GM21717 (cell line): ENCODE results near the gene ZNF679.
"Not testable (repeated sequence)": the region's sequence is repeated elsewhere in the genome, so short reads cannot be mapped to it uniquely, and the experiment has no call there.

Source experiments
- ATAC-seq: cut with Tn5 transposase; IDR thresholded peaks from one replicate; pipeline ENCODE4 v1.9.1; 2021; ENCODE audit warnings: mild to moderate bottlenecking, moderate library complexity; ENCODE audit not compliant: unreplicated experiment

The ZNF679 gene

DNA sequence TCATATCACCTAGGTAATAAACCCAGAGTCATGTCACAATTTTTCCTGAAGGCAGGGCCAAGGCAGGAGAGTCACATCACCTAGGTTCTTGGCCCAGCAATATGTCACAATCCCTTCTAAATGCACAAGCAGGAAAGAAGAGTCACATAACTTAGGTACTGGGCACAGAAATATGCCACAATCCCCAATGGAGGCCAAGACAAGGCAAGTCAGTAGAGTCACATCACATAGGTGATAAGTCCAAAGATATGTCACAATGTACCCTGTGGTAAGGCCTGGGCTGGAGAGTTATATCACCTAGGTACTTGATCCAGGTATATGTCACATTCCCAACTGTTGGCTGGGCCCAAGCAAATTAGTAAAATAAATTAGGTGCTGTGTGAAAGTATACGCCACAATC, at the start of gene ZNF679:
Gene ZNF679 (plus strand): TSS at position 301 of the 400 bp plus-strand sequence. CDS start 20,644 bp downstream, outside the sequence.
- not testable (repeated sequence) for ATAC-seq

DNA sequence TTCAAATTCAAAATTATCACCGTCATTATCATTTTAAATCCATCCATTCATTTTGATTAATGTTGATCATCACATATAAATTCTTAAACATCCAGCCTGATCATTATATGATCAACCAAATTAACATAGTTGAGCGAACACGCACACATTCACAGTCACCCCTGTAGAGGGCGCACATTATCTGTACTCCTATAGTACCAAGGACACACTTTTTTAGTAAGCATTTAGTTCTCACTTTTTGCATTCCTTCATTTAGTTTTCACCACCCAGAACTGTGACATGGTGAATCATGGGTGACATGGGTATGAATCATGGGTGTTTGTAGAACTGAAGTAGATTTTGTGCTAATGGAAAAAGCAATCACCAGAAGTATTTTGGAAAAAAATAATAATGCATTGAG, 47.3 kb upstream of the ZNF679 start:
- no peak for ATAC-seq

DNA sequence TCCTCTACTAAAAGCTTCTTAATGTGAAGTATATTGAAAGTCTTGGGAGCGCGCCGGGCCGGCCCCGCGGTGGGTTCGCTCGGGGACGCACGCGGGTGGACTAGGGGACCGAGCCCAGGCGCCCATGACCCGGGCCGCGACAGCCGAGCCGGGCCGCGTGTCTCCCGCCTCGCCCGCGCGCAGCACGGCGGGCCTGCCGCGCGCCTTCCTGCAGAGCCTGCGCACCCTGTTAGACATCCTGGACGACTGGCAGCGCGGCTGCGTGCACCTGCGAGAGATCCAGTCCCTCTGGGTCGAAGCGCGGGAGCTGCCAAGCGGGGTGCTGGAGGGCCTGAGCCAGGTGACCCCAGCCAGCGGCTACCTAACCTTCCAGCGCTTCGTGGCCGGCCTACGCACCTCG, 46.7 kb upstream of the ZNF679 start:
- ATAC-seq = no peak

- no peak for ATAC-seq
Observed at GRCh38 chr7:64182036-64182790, 46.1 kb upstream of the ZNF679 start.

DNA sequence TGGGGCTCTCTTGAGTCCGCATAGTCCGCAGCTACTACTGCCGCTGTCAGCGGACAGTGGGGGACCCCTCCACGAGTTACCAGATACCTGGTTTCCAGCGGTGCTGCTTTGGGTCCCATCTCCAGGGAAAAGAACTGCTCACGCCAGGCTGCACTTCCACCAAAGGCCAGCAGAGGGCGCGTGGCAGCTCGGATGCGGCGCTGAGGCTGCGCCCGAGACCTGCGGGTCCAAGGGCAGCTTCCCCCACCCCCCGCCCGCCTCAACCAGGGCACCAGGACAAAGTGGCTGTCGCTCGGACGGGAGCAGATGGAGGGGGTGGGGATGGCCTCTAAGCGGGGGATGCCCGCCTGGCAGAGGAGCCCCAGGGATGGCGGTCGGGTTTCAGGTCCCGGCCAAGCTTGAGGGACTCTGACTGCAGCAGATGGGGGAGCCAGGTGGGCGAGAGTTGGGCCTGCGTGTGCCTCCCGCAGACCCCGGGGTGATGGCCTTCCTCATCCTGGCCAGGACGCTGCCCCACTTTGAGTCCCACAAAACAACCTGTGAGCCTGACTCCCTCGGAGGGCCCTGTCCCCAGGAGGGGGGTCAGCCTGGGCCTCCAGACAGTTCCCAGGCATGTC, 45.0 kb upstream of the ZNF679 start:
- no peak for ATAC-seq

DNA sequence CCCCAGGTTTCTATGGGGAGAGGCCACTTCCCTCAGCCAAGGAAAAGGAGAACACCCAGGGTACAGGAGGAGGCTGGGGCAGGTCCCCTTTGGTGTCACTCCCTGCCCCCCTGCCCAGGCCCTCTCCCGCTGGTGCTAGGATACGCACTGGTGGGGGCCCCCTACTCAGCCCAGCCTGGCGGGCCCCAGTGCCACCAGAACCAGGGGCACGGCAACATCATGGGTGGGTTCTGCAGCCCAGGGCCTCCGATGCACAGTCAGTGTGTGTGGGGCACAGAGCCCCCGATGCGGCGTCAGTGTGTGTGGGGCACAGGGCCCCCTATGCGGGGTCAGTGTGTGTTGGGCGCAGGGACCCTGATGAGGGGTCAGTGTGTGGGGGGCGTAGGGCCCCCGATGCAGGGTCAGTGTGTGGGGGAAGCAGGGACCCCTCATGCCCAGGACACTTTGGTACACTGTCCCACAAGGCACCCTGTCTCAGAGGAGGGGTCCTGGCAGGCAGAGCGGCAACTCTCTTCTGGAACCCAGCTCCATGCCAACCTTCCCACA, 44.4 kb upstream of the ZNF679 start:
- no peak for ATAC-seq

DNA sequence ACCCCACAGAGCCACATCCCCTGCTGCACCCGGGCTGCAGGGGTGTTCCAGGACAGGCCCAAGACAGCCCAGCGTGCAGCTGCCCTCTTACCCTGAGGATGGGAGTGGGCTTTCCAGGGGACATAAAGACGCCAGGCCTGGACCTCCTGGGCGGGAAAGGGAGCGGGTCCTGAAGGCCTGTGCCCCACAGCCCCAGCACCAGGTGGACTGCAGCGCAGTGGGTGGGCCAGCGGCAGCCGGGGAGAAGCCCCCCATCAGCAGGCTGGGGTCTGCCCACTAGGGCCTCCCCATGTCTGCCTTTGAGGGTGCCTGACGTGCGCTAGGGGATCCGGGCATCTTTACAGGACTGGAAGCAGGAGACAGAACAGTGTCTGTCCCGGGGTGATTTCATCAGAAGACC, 43.9 kb upstream of the ZNF679 start:
- no peak for ATAC-seq

- ATAC-seq = no peak
Observed at GRCh38 chr7:64187408-64187807, 40.9 kb upstream of the ZNF679 start.

GRCh38 chr7:64192148-64192704, 36.0 kb upstream of the ZNF679 start:
- ATAC-seq = no peak

GRCh38 chr7:64192775-64193174, 35.5 kb upstream of the ZNF679 start:
- ATAC-seq = no peak

- ATAC-seq = no peak
Observed at GRCh38 chr7:64206903-64207302, 21.4 kb upstream of the ZNF679 start, which contains the start of gene ZNF735. Gene ZNF735 (plus strand): TSS chr7:64207203. CDS start chr7:64207203, 0 bp downstream.

- not testable (repeated sequence) for ATAC-seq
Observed at GRCh38 chr7:64219710-64220298, 8.5 kb upstream of the ZNF679 start.

- ATAC-seq = no peak
Observed at GRCh38 chr7:64223366-64223765, 4.9 kb upstream of the ZNF679 start.

- no peak for ATAC-seq
Observed at GRCh38 chr7:64266341-64266919, 38.2 kb downstream of the ZNF679 start.

GRCh38 chr7:64277630-64278029, 49.4 kb downstream of the ZNF679 start:
- ATAC-seq = no peak

GRCh38 chr7:64294701-64295420, 66.6 kb downstream of the ZNF679 start:
- no peak for ATAC-seq

- not testable (repeated sequence) for ATAC-seq
Observed at GRCh38 chr7:64297418-64297817, 69.1 kb downstream of the ZNF679 start.

GRCh38 chr7:64300641-64301405, 72.5 kb downstream of the ZNF679 start:
- ATAC-seq = no peak

GRCh38 chr7:64307254-64308015, 79.2 kb downstream of the ZNF679 start:
- peak; percentile 98 for ATAC-seq
